ENCODE measurements around the gene CEP83. TPM values are rescaled to one million over a fixed set of nuclear protein-coding genes. Genes with fewer than 3 reads are reported as not detected.

CEP83 gene, protein sequence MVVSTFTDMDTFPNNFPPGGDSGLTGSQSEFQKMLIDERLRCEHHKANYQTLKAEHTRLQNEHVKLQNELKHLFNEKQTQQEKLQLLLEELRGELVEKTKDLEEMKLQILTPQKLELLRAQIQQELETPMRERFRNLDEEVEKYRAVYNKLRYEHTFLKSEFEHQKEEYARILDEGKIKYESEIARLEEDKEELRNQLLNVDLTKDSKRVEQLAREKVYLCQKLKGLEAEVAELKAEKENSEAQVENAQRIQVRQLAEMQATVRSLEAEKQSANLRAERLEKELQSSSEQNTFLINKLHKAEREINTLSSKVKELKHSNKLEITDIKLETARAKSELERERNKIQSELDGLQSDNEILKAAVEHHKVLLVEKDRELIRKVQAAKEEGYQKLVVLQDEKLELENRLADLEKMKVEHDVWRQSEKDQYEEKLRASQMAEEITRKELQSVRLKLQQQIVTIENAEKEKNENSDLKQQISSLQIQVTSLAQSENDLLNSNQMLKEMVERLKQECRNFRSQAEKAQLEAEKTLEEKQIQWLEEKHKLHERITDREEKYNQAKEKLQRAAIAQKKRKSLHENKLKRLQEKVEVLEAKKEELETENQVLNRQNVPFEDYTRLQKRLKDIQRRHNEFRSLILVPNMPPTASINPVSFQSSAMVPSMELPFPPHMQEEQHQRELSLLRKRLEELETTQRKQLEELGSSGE
- 4.6 and 5.5 TPM in 2 replicates for total RNA-seq

DNA sequence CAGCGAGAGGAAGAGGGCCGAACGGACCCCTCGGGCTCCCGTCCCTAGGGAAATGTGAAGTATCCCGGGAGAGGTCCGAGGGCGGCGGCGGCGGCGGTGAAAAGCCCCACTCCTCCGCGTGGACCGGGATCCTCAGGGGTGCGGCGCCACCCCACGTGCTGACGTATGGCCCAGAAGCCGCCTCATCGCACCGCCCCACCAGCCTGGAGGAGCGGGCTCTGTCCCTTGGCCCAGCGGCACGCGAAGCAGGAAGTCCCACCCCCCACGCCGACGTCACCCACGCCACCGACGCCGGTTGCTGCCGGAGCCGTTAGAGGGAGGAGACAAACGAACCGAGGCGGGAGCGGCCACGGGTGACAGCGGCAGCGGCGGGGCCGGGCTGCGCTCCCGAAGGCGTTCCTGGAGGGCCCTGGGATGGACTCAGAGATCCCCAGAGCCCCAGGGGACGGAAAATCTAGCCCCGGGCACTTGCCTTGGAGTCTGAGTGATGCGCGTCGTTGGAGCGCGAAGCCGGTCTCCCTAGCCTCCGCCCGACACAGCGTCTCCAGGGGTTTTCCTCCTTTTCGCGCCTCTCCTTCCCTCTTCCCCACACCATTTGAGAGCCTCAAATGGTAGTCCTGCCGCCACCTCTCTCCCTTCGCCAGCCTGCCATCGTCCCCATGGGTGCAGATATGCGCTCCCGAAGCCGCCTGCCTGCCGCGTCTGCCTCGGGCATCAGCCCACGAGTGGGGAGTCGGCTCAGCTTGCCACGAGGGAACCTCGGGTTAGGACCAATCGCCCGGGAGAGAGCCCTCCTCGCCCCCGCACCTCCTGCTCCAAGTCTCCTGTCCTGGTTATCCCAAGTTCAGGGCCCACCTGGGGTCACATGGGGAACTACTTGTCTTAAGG is at the start of gene CEP83:
Gene CEP83, minus strand, starts transcription at position 140 of the 888 bp plus-strand sequence. CDS start 47,377 bp downstream, outside the sequence.

Other genes with a start within 250 kb of the CEP83 start
- gene TMCC3, start 190.7 kb upstream of the CEP83 start, total RNA-seq, result 0.47 and 1.5 TPM in 2 replicates

All from bronchial smooth muscle cell (primary cell).